ENCODE measurements around the gene BTBD9.

GRCh38 chr6:38178584-38178886 is 461.2 kb downstream of the BTBD9 start:
- TF ChIP-seq CTCF (IDR thresholded peaks at IDR 0.05) (no peak), POLR2A (IDR thresholded peaks at IDR 0.05) (no peak)
